ENCODE data around the gene ARSI. TPM values are rescaled to one million over a fixed set of nuclear protein-coding genes. Genes with fewer than 3 reads are reported as not detected.
A peak's percentile ranks its signal among the peaks of the same experiment; 100 is the strongest.

ARSI gene
- total RNA-seq, 1 donor from 2014 or later: not detected

GRCh38 chr5:150303660-150304386 lies 1.1 kb upstream of the ARSI start:
- Mint-ChIP-seq H3K27ac (ENCODE audit: unreplicated experiment) (no peak overlapping the region), H3K4me1 (ENCODE audit: low read depth, unreplicated experiment) (peaks cover 26% of the 10 kb centered on the region), H3K4me3 (ENCODE audit: unreplicated experiment) (no peak overlapping the region), H3K27me3 (ENCODE audit: unreplicated experiment) (peaks cover 2% of the 10 kb centered on the region), H3K36me3 (ENCODE audit: unreplicated experiment) (no peaks in the 10 kb centered on the region), H3K9me3 (ENCODE audit: unreplicated experiment) (peaks cover 2% of the 10 kb centered on the region)
- TF ChIP-seq CTCF (IDR thresholded peaks at IDR 0.05; ENCODE audit: partially characterized antibody, unreplicated experiment): no peak
- no peak for DNase-seq

GRCh38 chr5:150303070-150303615 lies 438 bp upstream of the ARSI start:
- Mint-ChIP-seq H3K27me3 (ENCODE audit: unreplicated experiment) (peaks cover 2% of the 10 kb centered on the region), H3K9me3 (ENCODE audit: unreplicated experiment) (peaks cover under 1% of the 10 kb centered on the region), H3K4me1 (ENCODE audit: low read depth, unreplicated experiment) (peaks cover 23% of the 10 kb centered on the region), H3K27ac (ENCODE audit: unreplicated experiment) (no peak overlapping the region), H3K4me3 (ENCODE audit: unreplicated experiment) (no peak overlapping the region), H3K36me3 (ENCODE audit: unreplicated experiment) (no peaks in the 10 kb centered on the region)
- DNase-seq: no peak
- no peak for TF ChIP-seq CTCF (IDR thresholded peaks at IDR 0.05; ENCODE audit: partially characterized antibody, unreplicated experiment)

GRCh38 chr5:150301901-150302300 lies 804 bp downstream of the ARSI start:
- Mint-ChIP-seq H3K4me3 (ENCODE audit: unreplicated experiment) (peak overlapping the region; percentile 71), H3K36me3 (ENCODE audit: unreplicated experiment) (no peaks in the 10 kb centered on the region), H3K4me1 (ENCODE audit: low read depth, unreplicated experiment) (peaks cover 20% of the 10 kb centered on the region), H3K27me3 (ENCODE audit: unreplicated experiment) (peaks cover 4% of the 10 kb centered on the region), H3K9me3 (ENCODE audit: unreplicated experiment) (no peaks in the 10 kb centered on the region), H3K27ac (ENCODE audit: unreplicated experiment) (no peak overlapping the region)
- TF ChIP-seq CTCF (IDR thresholded peaks at IDR 0.05; ENCODE audit: partially characterized antibody, unreplicated experiment): no peak
- no peak for DNase-seq

GRCh38 chr5:150301170-150301505 lies 1.6 kb downstream of the ARSI start:
- Mint-ChIP-seq H3K9me3 (ENCODE audit: unreplicated experiment) (no peaks in the 10 kb centered on the region), H3K4me1 (ENCODE audit: low read depth, unreplicated experiment) (peaks cover 15% of the 10 kb centered on the region), H3K4me3 (ENCODE audit: unreplicated experiment) (no peak overlapping the region), H3K27ac (ENCODE audit: unreplicated experiment) (no peak overlapping the region), H3K36me3 (ENCODE audit: unreplicated experiment) (no peaks in the 10 kb centered on the region), H3K27me3 (ENCODE audit: unreplicated experiment) (peaks cover 4% of the 10 kb centered on the region)
- no peak for DNase-seq
- TF ChIP-seq CTCF (IDR thresholded peaks at IDR 0.05; ENCODE audit: partially characterized antibody, unreplicated experiment): no peak

- peaks cover 4% of the 10 kb centered on the region for H3K27me3 Mint-ChIP-seq (ENCODE audit: unreplicated experiment)
- H3K4me1 Mint-ChIP-seq (ENCODE audit: low read depth, unreplicated experiment): peaks cover 10% of the 10 kb centered on the region
- H3K9me3 Mint-ChIP-seq (ENCODE audit: unreplicated experiment): no peaks in the 10 kb centered on the region
- TF ChIP-seq CTCF (IDR thresholded peaks at IDR 0.05; ENCODE audit: partially characterized antibody, unreplicated experiment): no peak
- no peak overlapping the region for H3K27ac Mint-ChIP-seq (ENCODE audit: unreplicated experiment)
- no peak overlapping the region for H3K4me3 Mint-ChIP-seq (ENCODE audit: unreplicated experiment)
- DNase-seq: no peak
- no peaks in the 10 kb centered on the region for H3K36me3 Mint-ChIP-seq (ENCODE audit: unreplicated experiment)
Observed at GRCh38 chr5:150300496-150301169, 2.1 kb downstream of the ARSI start.
